GM10248 (cell line): ENCODE results near the gene SPATA9.

Experiments
- CTCF ChIA-PET: fragments of 300-600 bp; sonication (Branson Sonifier 250); formaldehyde crosslinking; extraction: SDS; loops from one replicate; lab custom pipeline; 2021; ENCODE audit warnings: antibody characterized with exemption; lab: Yijun Ruan, JAX
- POLR2A ChIA-PET: fragments of 350-650 bp; sonication (Branson Sonifier 250); formaldehyde crosslinking; extraction: SDS; loops from one replicate; lab custom pipeline; 2020; ENCODE audit warnings: antibody characterized with exemption; lab: Yijun Ruan, JAX
- DNase-seq: peaks from one replicate; pipeline ENCODE4 v3.0.0; 2012; ENCODE audit errors: extremely low spot score
- CTCF ChIP-seq: IDR thresholded peaks from 2 replicates; pipeline ENCODE4 v1.5.1; 2012; ENCODE audit warnings: mild to moderate bottlenecking, low read depth; ENCODE audit errors: extremely low read depth, missing control alignments, control extremely low read depth

The SPATA9 gene

GRCh38 chr5:95723632-95724369 is 41.0 kb upstream of the SPATA9 start:
- no peak for DNase-seq
- ChIA-PET CTCF (interaction anchor here (1.0 to 3.1 kb wide), 10 partner anchors 11 to 124 kb away, joined by 3 to 16 read pairs (median 4); partner anchors contain the start of gene RFESD), POLR2A (no interaction called here)
- TF ChIP-seq CTCF, result no peak

- ChIA-PET POLR2A (no interaction called here), CTCF (interaction anchor here (0.9 to 1.6 kb wide), 5 partner anchors 9 to 60 kb away, joined by 3 to 7 read pairs (median 4); no protein-coding TSS in a partner anchor)
- no peak for TF ChIP-seq CTCF
- DNase-seq, result no peak
These were observed 38.9 kb upstream of the SPATA9 start for GRCh38 chr5:95721582-95722295.

- CTCF ChIA-PET, result interaction anchor here (1.0 kb wide), 1 partner anchor 10 kb away, joined by 4 read pairs; no protein-coding TSS in a partner anchor
- POLR2A ChIA-PET, result no interaction called here
These were observed 37.4 kb upstream of the SPATA9 start for GRCh38 chr5:95720094-95720786.

GRCh38 chr5:95718738-95719137 is 35.9 kb upstream of the SPATA9 start:
- POLR2A ChIA-PET, result no interaction called here
- DNase-seq, result no peak
- CTCF ChIA-PET, result interaction anchor here (1.3 to 2.4 kb wide), 5 partner anchors 8 to 62 kb away, joined by 3 to 9 read pairs (median 6); partner anchors contain the start of gene RHOBTB3
- TF ChIP-seq CTCF, result no peak

More at GRCh38 chr5:95720094-95720786, 37.4 kb upstream of the SPATA9 start:
- DNase-seq, result no peak
- no peak for TF ChIP-seq CTCF

GRCh38 chr5:95718203-95718602 is 35.4 kb upstream of the SPATA9 start:
- ChIA-PET CTCF (interaction anchor here (0.9 to 2.4 kb wide), 7 partner anchors 8 to 63 kb away, joined by 3 to 9 read pairs (median 5); partner anchors contain the start of gene RHOBTB3), POLR2A (no interaction called here)
- TF ChIP-seq CTCF, result no peak
- DNase-seq, result peak; percentile 54

- ChIA-PET POLR2A (no interaction called here), CTCF (interaction anchor here (0.9 to 2.4 kb wide), 6 partner anchors 9 to 64 kb away, joined by 3 to 9 read pairs (median 4); partner anchors contain the start of gene RHOBTB3)
- no peak for DNase-seq
- no peak for TF ChIP-seq CTCF
These were observed 34.6 kb upstream of the SPATA9 start for GRCh38 chr5:95717439-95717838.
